Head of caudate nucleus (tissue), 42 donors: ENCODE data around the gene CNOT4.
"Not testable (repeated sequence)": the region's sequence is repeated elsewhere in the genome, so short reads cannot be mapped to it uniquely, and the experiment has no call there.

Source experiments
- DNase-seq, 42 donors: peaks; one replicate each; pipeline versions ENCODE4 v3.0.0 to v3.0.0-alpha.2; 2020 to 2021; ENCODE audit warnings: mixed read lengths in 7 of 42
- intact Hi-C: fragments of 100-400 bp; cut with DNase I; formaldehyde crosslinking; loops from one replicate; pipeline ENCODE4 v1.15.0; 2022

CNOT4 gene

DNA sequence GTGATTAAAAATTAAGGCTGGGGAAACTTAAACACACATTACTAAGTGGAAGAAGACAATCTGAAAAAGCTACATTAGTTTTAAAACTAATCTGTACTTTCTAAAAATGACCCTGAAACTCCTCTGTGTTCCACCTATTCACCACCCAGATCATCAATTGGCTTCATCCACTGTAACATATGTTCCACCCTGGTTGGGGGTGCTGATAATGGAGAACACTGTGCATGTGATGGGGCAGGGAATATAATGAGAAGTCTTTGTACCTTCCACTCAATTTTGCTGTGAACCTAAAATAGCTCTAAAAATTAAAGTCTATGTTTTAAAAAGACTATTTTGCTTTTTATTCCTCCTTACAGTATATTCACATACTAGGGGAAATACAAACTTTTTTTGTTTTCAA lies 132.7 kb downstream of the CNOT4 start:
- no peak for DNase-seq

DNA sequence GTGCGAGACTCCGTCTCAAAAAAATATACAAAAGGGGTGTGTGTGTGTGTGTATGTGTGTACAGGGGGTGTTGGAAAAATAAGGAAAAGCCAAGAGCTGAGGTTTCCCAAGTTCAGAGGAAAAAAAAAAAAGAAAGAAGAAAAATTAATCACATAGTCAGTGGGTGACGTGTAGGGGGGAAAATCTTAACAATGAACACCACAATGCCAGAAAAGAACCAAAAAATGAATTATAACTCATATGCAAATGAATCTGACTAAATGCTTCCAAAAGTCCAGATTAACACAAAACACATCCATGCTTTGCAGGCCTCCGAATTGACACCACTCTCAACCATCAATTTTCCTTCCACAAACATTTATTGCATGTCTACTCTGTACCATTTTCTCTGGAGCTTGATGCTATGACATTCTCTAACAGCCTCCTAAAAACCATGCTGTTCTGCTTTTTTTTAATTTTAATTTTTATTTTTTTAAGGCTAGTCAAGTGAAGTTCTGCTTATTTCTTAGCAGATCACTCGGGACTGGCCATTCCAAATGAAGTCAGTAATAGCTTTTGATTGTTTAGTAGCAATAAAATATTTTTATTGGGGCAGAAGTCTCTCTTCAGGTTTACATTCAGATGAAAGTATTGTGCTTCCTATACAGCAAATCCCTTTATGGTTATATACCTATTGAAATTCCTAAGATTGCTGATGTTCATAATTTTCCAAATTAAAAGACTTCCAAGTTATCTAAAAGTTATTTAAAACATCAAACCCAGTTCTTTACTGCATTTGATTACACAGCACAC lies 133.8 kb downstream of the CNOT4 start:
- intact Hi-C loops = no loop called here
- DNase-seq = no peak

More for the DNA sequence above, 132.7 kb downstream of the CNOT4 start:
- intact Hi-C loops = no loop called here

DNA sequence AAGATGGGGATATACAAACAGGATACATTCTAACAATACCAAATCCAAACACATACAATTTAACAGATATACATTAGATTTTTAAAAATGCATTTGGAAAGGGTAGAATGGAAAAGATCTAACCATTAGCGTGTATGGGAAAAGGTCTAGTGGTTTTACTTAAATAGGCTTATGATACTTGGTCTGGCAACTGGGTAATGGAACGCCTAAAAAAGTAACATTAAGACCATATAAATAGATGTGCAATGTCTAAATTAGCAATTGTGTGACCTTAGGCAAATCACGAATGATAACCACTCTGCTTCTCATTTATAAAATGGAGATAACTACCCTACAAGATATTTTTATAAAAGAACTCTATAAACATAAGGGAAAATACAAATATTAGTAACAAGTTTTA lies 135.2 kb downstream of the CNOT4 start:
- no peak for DNase-seq
- intact Hi-C loops = no loop called here

DNA sequence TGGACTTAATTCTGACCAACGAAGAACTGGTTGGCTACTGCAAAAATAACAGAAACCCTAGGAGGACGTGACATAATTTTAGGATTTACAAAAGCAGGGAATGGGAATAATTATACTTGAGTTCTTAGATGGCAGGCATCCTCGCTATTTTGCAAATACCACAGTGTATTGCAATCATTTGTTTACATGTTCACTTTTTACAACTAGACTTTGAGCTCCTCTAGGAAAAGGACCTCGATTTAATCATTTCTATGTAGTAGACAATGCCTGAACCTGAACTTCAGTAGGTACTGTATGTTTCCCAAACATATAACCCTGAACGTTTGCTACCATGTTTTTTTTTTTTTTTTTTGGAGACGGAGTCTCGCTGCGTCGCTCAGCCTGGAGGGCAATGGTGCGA lies 137.7 kb downstream of the CNOT4 start:
- no peak for DNase-seq
- intact Hi-C loops = no loop called here

DNA sequence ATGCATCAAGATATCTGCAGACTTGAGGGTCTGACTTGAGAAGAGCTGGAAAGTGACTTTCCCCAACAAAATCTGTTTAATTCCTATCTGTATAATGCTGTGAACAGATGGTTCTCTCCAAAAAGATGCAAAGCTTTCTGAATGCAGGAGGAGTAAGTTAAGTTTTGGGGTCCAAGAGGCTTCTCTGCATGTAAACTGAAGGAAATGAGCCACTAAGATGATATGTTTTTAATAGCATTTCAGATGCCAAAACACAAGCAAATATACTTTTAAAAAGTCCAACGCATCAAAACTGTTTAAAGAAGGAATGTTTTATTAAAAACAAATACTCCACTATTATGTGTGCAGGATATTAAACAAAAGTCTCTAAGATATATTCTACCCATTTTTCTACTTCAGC lies 139.2 kb downstream of the CNOT4 start:
- intact Hi-C loops = no loop called here
- DNase-seq = no peak

DNA sequence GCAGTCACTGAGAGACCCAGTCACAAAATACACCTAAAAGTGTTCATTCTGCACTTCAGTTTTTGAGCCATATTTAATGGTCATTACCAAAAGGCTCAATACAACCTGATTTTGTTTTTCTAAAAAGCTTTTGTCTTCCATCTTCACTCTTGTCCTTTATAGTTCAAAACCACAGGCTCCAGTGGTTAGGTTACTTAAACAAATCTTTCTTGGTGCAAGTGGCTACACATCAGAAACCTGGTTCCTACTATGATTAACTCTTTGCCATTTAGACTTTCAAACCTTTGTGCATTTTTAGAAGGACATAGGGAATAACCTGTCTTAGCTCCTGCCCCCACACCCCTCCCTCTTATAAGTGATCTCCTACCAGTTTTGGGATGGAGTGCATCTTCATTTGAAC lies 140.5 kb downstream of the CNOT4 start:
- DNase-seq = no peak
- intact Hi-C loops = no loop called here

DNA sequence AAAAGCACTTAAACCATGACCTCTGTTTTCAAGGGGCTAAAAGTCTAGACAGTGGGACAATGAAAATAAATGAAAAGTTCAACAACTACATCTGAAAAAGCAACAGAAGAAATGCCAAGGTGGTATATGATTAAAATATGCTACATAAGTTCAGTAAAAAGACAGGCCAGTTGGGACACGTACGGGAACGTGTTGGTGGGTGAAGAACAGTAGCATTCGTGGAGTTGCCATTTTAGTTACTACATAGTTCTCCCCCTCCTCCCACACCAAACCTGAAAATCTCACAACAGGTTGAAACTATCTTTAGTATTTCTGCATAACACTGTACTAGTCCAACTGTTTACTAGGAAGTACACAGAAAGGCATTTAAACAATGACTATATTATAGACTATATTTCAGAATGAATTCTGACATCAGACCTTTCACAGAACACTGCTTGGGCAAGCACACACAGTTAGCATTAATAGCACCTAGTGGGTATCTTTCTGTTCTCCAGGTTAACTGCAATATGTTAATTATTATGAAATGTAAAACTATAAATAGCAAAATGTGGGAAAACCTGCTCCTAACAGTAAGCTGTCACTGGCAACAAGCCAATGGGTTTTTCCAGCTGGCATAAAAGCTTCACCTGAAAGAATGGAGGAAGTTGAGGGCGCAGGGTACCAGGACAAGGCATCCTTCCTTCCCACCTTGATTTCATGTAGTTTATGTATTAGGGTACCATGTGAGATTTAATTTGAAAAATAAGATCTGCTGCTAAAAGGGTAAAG lies 141.3 kb downstream of the CNOT4 start:
- intact Hi-C loops = no loop called here
- DNase-seq = peak in 3 of 42 donors; percentile 3 to 19 (median 9)

DNA sequence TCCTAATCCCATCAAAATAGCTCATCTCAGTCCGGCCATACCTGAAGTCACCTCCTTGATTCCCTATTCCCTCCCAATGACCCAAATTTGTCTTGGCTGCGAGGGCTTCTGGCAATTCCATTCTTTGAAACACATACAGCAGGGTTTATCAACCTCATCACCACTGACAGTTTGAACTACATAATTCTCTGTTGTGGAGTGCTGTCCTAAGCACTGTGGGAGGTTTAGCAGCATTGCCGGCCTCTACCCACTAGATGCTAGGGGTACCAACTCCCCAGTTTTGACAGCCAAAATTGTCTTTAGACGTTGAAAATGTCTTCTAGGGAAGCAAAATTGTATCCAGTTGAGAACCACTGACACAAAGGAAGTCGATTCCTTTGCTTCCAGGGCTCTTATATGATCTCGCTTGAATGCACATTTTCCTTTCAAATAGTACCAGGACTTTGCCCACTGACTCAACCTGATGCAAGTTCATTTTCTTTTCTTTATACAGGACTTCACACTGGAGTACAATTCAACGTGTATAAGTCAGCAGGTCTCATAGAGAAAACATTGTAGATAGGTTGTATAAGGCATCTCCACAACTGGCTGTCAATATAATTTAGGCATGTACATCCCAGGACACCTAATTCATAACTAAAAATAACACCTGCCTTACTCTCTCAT lies 142.9 kb downstream of the CNOT4 start:
- intact Hi-C loops = no loop called here
- no peak for DNase-seq

DNA sequence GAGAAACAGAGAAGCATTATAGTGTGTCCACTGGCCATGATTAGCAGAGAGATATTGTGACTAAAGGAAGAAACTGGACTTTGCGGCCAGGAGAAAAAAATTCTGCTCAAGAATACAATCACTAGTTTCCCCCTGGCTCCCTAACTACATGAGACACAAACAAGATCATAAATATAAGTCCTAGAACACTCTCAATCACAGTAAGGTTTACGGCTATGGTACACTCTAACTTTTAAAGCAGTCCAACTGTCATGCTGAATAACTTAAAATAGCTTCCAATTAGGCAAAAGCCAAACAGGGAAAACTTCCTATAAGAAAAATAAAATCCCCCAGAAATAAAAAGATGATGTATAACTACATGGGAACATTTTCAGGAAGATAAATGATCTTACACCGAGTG lies 144.2 kb downstream of the CNOT4 start:
- intact Hi-C loops = no loop called here
- DNase-seq = no peak

DNA sequence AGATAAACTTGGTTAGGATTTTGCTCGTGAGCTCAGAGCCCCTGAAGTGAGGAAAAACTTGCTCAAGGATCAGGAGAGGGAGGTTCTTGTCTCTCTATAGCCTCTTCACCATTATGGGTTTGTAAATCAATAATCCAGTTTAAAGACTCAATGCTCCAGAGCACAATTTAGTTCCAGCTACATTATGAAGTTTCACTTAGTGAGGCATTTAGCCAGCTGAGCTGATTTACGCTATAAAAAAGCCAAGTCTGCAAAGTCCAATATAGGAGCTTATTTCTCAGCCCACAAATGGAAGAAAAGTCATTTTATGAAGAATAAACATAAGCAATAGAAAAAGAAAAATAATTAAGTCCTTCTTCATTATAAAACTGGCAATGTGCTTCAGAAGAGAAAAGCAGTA lies 145.7 kb downstream of the CNOT4 start:
- DNase-seq = no peak
- intact Hi-C loops = no loop called here

DNA sequence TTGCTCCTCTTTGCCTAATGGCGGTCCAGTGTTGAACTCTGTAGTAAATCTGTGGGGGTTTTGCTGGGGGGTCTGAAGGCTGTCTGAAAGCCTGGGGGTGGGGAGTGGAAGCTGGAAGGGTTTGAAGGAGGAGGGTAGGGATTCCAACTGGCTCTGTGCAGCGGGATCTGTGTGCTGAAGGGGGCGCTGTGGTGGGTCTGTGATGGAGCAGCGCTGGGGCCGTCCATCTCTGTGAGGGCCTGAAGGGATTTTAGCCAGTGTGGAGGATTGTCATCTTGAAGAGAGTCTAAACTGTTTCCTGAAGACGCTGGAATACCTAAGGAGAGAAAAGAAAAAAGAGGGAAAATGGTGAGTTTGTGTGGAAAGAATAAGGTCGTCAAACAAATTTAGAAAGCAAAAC lies 147.0 kb downstream of the CNOT4 start:
- DNase-seq = no peak

DNA sequence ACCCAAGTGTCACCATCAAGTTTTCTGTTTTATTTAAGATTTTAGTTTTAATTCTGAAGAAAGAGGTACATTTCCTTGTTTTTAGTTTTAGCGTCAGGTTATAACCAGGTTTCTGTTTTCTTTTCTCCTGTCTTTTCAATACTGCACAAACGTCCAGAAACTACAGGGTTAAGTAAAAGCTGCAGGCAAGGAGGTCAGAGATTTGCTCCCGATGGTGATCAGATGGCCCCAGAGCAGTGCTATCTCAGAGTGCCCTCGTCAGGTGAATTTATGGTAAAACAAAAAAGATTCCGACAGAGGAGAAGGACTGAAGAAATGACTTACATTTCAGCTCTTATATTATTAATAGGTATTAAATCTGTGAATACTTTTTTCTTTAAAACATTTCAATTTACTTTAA lies 148.1 kb downstream of the CNOT4 start:
- no peak for DNase-seq
- intact Hi-C loops = no loop called here

More for the DNA sequence above, 147.0 kb downstream of the CNOT4 start:
- intact Hi-C loops = no loop called here

DNA sequence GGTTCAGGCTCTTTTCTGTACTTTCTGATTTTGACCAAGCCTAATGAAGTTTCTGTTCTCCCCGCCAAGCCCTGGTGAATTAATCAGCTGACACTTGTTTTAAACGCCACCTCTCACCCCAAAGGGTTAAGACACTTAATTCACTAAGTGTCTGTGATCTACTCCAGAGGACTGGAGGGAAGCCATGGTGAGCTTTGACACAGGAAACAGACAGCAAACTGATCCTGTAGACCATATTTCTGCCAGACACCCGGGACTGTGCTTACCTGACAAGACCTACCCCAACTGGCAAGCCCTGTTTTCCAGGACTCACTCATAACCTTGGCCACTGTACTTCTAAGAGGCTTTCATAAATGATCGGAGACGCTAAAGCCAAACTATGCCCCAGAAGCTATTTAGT lies 150.3 kb downstream of the CNOT4 start:
- intact Hi-C loops = no loop called here
- DNase-seq = no peak

DNA sequence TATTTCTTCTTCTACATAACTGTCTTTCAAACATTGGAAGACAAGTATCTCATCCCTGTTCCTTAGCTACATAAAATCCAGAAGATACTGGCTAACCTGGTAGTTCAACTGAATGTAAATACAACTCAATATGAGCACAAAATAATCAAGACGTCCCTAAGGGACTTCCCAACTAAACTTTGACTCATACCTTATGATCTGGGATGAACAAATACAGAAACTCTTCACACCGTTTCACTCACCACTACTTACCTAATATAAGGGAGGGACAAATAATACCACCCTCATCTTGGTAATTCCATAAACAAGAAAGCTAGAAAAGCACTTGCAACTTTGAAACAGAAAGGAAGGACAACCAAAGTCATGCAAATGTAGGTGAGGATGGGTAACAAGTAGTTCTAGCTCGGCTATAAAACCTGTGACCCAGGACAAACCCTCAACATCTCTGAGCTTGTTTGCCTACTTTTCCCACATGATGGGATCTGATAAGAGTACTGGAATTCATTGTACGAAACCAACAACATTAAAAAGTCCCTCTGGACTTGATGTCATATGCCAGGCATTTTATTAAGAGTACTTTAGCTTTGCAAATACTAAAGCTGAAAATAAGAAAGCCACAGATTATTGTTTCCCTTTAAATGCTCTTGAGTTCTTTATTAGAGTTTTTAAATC lies 154.4 kb downstream of the CNOT4 start:
- no peak for DNase-seq
- intact Hi-C loops = no loop called here

DNA sequence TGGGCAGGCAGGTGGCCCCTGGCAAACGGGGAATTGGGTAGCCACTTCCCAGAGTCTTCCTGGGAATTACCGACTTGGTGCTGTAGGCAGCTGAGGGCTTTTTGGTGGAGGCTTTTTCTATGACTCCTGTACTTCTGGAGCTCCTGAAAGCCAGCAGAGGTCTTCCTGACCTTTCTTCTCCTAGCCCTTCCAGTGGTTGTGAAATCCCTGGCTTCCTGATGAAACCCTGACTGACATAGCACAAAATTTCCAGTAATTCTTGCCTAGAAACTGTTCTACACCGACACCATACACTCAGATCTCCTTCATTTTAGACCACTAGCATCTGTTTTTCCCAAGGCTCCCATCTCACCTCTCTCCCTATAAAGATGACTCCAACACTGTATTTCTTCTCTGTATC lies 156.1 kb downstream of the CNOT4 start:
- intact Hi-C loops = no loop called here
- DNase-seq = no peak

DNA sequence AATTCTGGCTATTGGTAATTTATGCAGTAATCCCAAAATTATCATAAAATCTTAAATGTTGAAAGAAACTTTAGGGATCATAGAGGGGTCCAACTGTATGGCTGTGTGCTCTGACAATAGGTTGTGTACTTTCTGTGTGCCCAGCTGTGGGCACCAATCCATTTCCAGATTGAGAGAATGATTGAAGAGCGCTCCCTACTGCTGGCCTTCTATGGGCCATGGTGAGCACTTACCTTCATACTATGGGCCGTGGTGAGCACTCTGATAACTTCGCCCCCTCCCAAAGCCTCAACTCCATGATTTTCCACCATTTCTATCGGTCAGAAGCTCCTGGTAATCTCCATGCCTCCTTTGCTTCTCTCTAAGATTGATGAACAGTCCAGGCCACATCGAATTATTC lies 157.6 kb downstream of the CNOT4 start:
- intact Hi-C loops = no loop called here
- DNase-seq = no peak

DNA sequence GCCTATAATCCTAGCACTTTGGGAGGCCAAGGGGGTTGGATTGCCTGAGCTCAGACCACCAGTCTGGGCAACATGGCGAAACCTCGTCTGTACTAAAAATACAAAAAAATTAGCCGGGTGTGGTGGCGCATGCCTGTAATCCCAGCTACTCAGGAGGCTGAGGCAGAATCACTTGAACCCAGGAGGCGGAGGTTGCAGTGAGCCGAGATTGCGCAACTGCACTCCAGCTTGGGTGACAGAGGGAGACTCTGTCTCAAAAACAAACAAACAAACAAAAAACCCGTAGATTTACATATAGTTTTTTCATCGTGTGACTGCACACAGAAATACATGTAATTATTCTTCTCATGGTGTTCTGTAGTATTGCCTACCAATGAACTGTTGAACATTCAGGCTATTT lies 158.8 kb downstream of the CNOT4 start:
- intact Hi-C loops, DNase-seq: not testable (repeated sequence)

DNA sequence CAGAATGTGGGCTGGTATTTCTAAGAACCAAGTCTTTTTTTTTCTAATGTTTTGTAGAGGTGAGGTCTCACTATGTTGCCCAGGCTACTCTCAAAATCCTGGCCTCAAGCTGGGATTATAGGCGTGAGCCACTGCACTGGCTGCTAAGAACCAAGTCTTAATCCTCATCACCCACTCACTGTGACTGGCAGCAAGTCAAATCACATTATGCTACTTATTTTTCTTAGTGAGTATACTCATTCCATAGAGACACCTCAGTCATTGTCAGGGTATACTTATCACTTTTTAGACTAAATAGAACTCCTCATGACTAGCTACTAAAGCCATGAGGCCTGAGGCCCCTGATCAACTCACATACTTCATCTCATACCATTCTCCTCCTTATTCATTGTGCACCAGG lies 160.2 kb downstream of the CNOT4 start:
- intact Hi-C loops = no loop called here

DNA sequence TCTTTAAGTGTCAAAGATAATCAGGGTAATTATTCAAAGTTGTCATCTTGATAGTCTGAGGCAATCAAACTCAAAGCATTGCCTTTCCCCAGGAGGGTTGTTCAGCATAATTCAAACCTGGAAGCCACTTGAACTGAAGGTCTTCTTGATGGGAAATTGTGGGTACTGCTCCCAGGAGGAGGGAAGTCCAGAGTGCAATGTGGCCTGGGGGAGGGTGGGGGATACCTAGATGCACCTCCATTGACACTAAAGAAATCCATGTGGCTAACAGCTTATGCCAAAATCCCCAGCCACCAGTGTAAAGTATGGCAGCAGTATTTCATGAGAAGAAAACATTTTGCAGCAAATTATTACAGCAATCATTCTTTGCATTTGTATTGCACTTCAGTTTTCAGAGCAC lies 161.4 kb downstream of the CNOT4 start:
- no peak for DNase-seq
- intact Hi-C loops = no loop called here

More for the DNA sequence above, 160.2 kb downstream of the CNOT4 start:
- no peak for DNase-seq

DNA sequence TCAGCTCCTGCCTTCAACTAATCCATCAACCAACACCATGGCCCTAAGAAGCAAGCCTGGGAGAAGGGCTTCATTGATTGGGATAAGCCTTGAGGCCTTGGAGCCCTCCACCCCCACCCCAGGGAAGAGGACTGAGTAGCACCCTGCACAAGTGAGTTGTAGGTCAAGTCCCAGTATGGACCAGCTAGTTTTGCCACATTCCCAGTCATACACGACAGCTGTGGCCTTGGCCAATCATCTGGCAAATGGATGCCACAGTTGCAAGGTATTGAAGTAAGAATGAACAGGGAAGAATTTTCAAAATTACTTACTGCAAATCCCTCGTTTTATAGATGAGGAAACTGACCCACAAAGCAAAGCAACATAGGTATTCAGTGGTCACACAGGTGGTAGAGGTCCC lies 166.5 kb downstream of the CNOT4 start:
- no peak for DNase-seq
- intact Hi-C loops = no loop called here
